ENCODE measurements around the gene LHFPL2.

Gene LHFPL2

GRCh38 chr5:78565395-78565794 lies 83.2 kb downstream of the LHFPL2 start:
- TF ChIP-seq CTCF (IDR thresholded peaks at IDR 0.05; ENCODE audit: low read depth, low read length) = no peak
- no peak for DNase-seq (ENCODE audit: extremely low read depth, low read depth)

- no peak for TF ChIP-seq CTCF (IDR thresholded peaks at IDR 0.05; ENCODE audit: low read depth, low read length)
- DNase-seq (ENCODE audit: extremely low read depth, low read depth) = no peak
Observed at GRCh38 chr5:78563621-78564020, 85.0 kb downstream of the LHFPL2 start.

GRCh38 chr5:78562714-78563330 lies 85.8 kb downstream of the LHFPL2 start:
- no peak for DNase-seq (ENCODE audit: extremely low read depth, low read depth)
- TF ChIP-seq CTCF (IDR thresholded peaks at IDR 0.05; ENCODE audit: low read depth, low read length) = no peak

- TF ChIP-seq CTCF (IDR thresholded peaks at IDR 0.05; ENCODE audit: low read depth, low read length) = no peak
- DNase-seq (ENCODE audit: extremely low read depth, low read depth) = no peak
Observed at GRCh38 chr5:78562001-78562400, 86.6 kb downstream of the LHFPL2 start.

- DNase-seq (ENCODE audit: extremely low read depth, low read depth) = no peak
- no peak for TF ChIP-seq CTCF (IDR thresholded peaks at IDR 0.05; ENCODE audit: low read depth, low read length)
Observed at GRCh38 chr5:78561261-78561660, 87.3 kb downstream of the LHFPL2 start.

GRCh38 chr5:78560000-78560855 lies 88.3 kb downstream of the LHFPL2 start:
- DNase-seq (ENCODE audit: extremely low read depth, low read depth) = no peak
- no peak for TF ChIP-seq CTCF (IDR thresholded peaks at IDR 0.05; ENCODE audit: low read depth, low read length)

GRCh38 chr5:78557601-78558000 lies 91.0 kb downstream of the LHFPL2 start:
- TF ChIP-seq CTCF (IDR thresholded peaks at IDR 0.05; ENCODE audit: low read depth, low read length) = no peak
- no peak for DNase-seq (ENCODE audit: extremely low read depth, low read depth)
